Erythroblast (primary cell): ENCODE data around the gene RHD.
"Not testable (repeated sequence)": the region's sequence is repeated elsewhere in the genome, so short reads cannot be mapped to it uniquely, and the experiment has no call there.

Source experiments
- DNase-seq, 2 experiments: peaks; one replicate each; lab custom pipeline; 2025; lab: John Stamatoyannopoulos, UW
- GATA1 ChIP-seq: IDR thresholded peaks from 2 replicates; pipeline ENCODE4 v1.6.1; 2011; ENCODE audit warnings: low read depth, mild to moderate bottlenecking, control low read depth, low read length, moderate library complexity
- POLR2A ChIP-seq: IDR thresholded peaks from 2 replicates; pipeline ENCODE4 v1.6.1; 2011; ENCODE audit warnings: mild to moderate bottlenecking, low read length

Gene RHD

GRCh38 chr1:25360596-25361581 is 88.6 kb downstream of the RHD start:
- peak in 1 of 2 experiments; percentile 31 for DNase-seq
- no peak for TF ChIP-seq GATA1
- no peak for TF ChIP-seq POLR2A

GRCh38 chr1:25361901-25362300 is 89.6 kb downstream of the RHD start:
- TF ChIP-seq GATA1, result no peak
- TF ChIP-seq POLR2A, result no peak

GRCh38 chr1:25362634-25363559 is 90.6 kb downstream of the RHD start:
- DNase-seq, result not testable (repeated sequence)

More at GRCh38 chr1:25361901-25362300, 89.6 kb downstream of the RHD start:
- no peak for DNase-seq

GRCh38 chr1:25369241-25369640 is 96.9 kb downstream of the RHD start:
- TF ChIP-seq GATA1 (no peak), POLR2A (no peak)
- peak in 1 of 2 experiments; percentile 37 for DNase-seq

- not testable (repeated sequence) for DNase-seq
Measured at GRCh38 chr1:25369691-25370271, 97.5 kb downstream of the RHD start.

- not testable (repeated sequence) for DNase-seq
Measured at GRCh38 chr1:25371757-25372156, 99.4 kb downstream of the RHD start.

- DNase-seq, result not testable (repeated sequence)
Measured at GRCh38 chr1:25378367-25378766, 106.1 kb downstream of the RHD start.
